ENCODE measurements around the gene ZNF280B.

ZNF280B gene, protein sequence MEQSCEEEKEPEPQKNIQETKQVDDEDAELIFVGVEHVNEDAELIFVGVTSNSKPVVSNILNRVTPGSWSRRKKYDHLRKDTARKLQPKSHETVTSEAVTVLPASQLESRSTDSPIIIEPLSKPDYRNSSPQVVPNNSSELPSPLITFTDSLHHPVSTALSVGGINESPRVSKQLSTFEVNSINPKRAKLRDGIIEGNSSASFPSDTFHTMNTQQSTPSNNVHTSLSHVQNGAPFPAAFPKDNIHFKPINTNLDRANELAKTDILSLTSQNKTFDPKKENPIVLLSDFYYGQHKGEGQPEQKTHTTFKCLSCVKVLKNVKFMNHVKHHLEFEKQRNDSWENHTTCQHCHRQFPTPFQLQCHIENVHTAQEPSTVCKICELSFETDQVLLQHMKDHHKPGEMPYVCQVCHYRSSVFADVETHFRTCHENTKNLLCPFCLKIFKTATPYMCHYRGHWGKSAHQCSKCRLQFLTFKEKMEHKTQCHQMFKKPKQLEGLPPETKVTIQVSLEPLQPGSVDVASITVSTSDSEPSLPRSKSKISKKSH

DNA sequence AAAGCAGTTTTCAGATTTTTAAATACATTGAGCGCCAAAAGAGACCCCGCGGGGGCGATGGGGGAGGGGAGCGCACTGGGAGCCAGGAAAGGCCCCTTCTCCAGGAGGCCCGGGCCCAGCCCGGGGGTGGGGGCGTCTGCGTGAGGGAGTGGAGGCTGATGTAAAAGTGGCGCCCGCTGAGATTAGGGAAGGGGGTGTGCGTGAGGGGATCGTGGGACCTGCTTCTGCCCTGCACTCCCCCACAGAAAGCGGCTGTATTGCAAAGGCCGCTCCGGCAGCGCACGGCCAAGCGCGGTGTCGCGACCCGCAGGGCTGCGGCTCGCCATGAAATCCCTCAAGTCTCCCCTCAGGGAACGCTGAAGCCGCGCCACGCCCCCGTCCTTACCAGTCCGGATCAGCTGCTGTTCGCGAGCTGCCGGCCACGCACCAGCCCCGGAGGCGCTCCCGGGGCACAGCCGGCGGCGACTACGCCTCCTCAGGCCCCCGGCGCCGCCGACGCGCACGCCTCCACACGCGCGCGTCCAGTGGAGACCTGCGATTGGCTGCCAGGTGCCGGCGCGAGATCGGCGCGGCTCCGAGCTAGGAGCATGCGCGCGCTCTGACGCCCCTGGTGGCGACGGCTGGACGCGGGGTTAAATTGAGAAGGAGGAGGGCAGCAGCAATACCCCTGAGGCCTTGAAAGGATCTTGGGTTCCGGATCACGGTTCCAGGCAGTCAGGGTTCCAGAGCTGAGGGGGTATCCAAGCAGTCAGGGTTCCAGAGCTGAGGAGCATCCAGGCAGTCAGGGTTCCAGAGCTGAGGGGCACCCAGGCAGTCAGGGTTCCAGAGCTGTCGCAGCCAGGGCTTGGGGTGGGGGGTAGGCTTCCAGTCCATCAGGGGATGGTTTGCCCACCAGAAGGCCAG lies at the start of gene ZNF280B:
ZNF280B (minus strand) TSS at position 469 of the 903 bp plus-strand sequence. CDS start 19,344 bp downstream, outside the sequence.
- no peak for TF ChIP-seq TARDBP (IDR thresholded peaks at IDR 0.05)
- peak; percentile 56; the same call in 1 of the 2 replicates for TF ChIP-seq FOXM1 (IDR thresholded peaks at IDR 0.05; ENCODE audit: borderline replicate concordance)
- TF ChIP-seq L3MBTL2 (conservative IDR thresholded peaks at IDR 0.05): peak; percentile 62
- CTCF ChIA-PET: interaction anchor here (0.7 to 1.2 kb wide), 5 partner anchors 11 to 166 kb away, joined by 3 to 5 read pairs (median 3); partner anchors contain the start of gene ZNF280A
- POLR2A ChIA-PET: interaction anchor here (0.9 to 1.0 kb wide), 5 partner anchors 9 to 20 kb away, joined by 3 to 11 read pairs (median 3); partner anchors contain the start of gene ZNF280A
- peak; percentile 97 for DNase-seq (ENCODE audit: extremely low spot score)

- POLR2A ChIA-PET: no interaction called here
- TF ChIP-seq L3MBTL2 (conservative IDR thresholded peaks at IDR 0.05) (no peak), ELF4 (IDR thresholded peaks at IDR 0.05) (no peak), TARDBP (IDR thresholded peaks at IDR 0.05) (no peak), ZNF384 (IDR thresholded peaks at IDR 0.05) (no peak), NFRKB (IDR thresholded peaks at IDR 0.05) (no peak), CTBP1 (IDR thresholded peaks at IDR 0.05; ENCODE audit: borderline replicate concordance) (no peak)
- DNase-seq (ENCODE audit: extremely low spot score): no peak
- CTCF ChIA-PET: no interaction called here
Observed at GRCh38 chr22:22556995-22557925, 48.7 kb upstream of the ZNF280B start.

GRCh38 chr22:22556578-22556977 lies 48.0 kb upstream of the ZNF280B start:
- DNase-seq (ENCODE audit: extremely low spot score): no peak
- no peak for TF ChIP-seq L3MBTL2 (conservative IDR thresholded peaks at IDR 0.05)
- no peak for TF ChIP-seq FOXK2 (IDR thresholded peaks at IDR 0.05)
- no peak for TF ChIP-seq ZNF384 (IDR thresholded peaks at IDR 0.05)
- no peak for TF ChIP-seq SP1 (IDR thresholded peaks at IDR 0.05)
- no peak for TF ChIP-seq LEF1 (IDR thresholded peaks at IDR 0.05; ENCODE audit: borderline replicate concordance)
- TF ChIP-seq ARNT (IDR thresholded peaks at IDR 0.05): no peak
- TF ChIP-seq BHLHE40 (IDR thresholded peaks at IDR 0.05; ENCODE audit: borderline replicate concordance): no peak
- no peak for TF ChIP-seq FOXA1 (IDR thresholded peaks at IDR 0.05)
- no peak for TF ChIP-seq NFRKB (IDR thresholded peaks at IDR 0.05)
- TF ChIP-seq TARDBP (IDR thresholded peaks at IDR 0.05): no peak
- no peak for TF ChIP-seq PKNOX1 (IDR thresholded peaks at IDR 0.05)
- TF ChIP-seq FOXM1 (IDR thresholded peaks at IDR 0.05; ENCODE audit: borderline replicate concordance): no peak
- TF ChIP-seq SUZ12 (IDR thresholded peaks at IDR 0.05): no peak
- no peak for TF ChIP-seq ELF4 (IDR thresholded peaks at IDR 0.05)
- TF ChIP-seq HDGF (IDR thresholded peaks at IDR 0.05; ENCODE audit: borderline replicate concordance): no peak
- no peak for TF ChIP-seq CTBP1 (IDR thresholded peaks at IDR 0.05; ENCODE audit: borderline replicate concordance)
- POLR2A ChIA-PET: no interaction called here
- CTCF ChIA-PET: no interaction called here

DNA sequence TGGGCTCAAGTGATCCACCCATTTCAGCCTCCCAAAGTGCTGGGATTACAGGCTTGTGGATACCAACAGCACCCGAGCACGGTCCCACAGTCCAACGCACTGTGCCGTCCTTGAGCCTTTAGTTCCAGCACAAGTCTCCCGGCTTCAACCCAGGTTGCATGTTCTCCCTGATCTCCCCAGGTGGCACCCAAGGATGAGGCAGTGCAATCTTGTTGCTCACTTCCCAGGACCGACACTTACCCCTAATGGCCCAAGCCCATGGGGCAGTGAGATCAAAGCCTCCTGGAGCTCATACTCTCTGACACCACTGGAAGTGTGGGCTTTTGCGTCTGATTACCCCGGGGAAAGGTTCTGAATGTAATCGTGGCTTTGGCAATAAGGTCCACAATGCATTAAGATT lies 47.1 kb upstream of the ZNF280B start:
- ChIA-PET CTCF (interaction anchor here (0.8 kb wide), 1 partner anchor 20 kb away, joined by 3 read pairs; no protein-coding TSS in a partner anchor), POLR2A (no interaction called here)
- DNase-seq (ENCODE audit: extremely low spot score): no peak
- TF ChIP-seq BHLHE40 (IDR thresholded peaks at IDR 0.05; ENCODE audit: borderline replicate concordance) (no peak), PKNOX1 (IDR thresholded peaks at IDR 0.05) (no peak), SUZ12 (IDR thresholded peaks at IDR 0.05) (no peak), ELF4 (IDR thresholded peaks at IDR 0.05) (no peak), TARDBP (IDR thresholded peaks at IDR 0.05) (no peak), ARNT (IDR thresholded peaks at IDR 0.05) (no peak), ZNF384 (IDR thresholded peaks at IDR 0.05) (no peak), NFRKB (IDR thresholded peaks at IDR 0.05) (no peak), SP1 (IDR thresholded peaks at IDR 0.05) (no peak), CTBP1 (IDR thresholded peaks at IDR 0.05; ENCODE audit: borderline replicate concordance) (no peak), FOXA1 (IDR thresholded peaks at IDR 0.05) (no peak), LEF1 (IDR thresholded peaks at IDR 0.05; ENCODE audit: borderline replicate concordance) (no peak), L3MBTL2 (conservative IDR thresholded peaks at IDR 0.05) (no peak), FOXM1 (IDR thresholded peaks at IDR 0.05; ENCODE audit: borderline replicate concordance) (no peak)

- CTCF ChIA-PET: interaction anchor here (0.6 to 1.5 kb wide), 4 partner anchors 21 to 603 kb away, joined by 3 to 6 read pairs (median 4); no protein-coding TSS in a partner anchor
- TF ChIP-seq PKNOX1 (IDR thresholded peaks at IDR 0.05) (no peak), HDGF (IDR thresholded peaks at IDR 0.05; ENCODE audit: borderline replicate concordance) (no peak), ZNF384 (IDR thresholded peaks at IDR 0.05) (no peak), FOXK2 (IDR thresholded peaks at IDR 0.05) (no peak), FOXM1 (IDR thresholded peaks at IDR 0.05; ENCODE audit: borderline replicate concordance) (no peak), LEF1 (IDR thresholded peaks at IDR 0.05; ENCODE audit: borderline replicate concordance) (no peak)
- POLR2A ChIA-PET: no interaction called here
- DNase-seq (ENCODE audit: extremely low spot score): no peak
Observed at GRCh38 chr22:22554587-22555284, 46.2 kb upstream of the ZNF280B start.

Data from HEK293T (cell line).